BJ (cell line): Measurements from ENCODE around the gene GRM7. TPM values are rescaled to one million over a fixed set of nuclear protein-coding genes. Genes with fewer than 3 reads are reported as not detected.

ENCODE experiments used
- CTCF ChIA-PET: fragments of 350-600 bp; formaldehyde crosslinking; extraction: SDS; loops from one replicate; lab custom pipeline; 2021; ENCODE audit warnings: antibody characterized with exemption, inconsistent platforms; lab: Yijun Ruan, JAX
- POLR2A ChIA-PET: fragments of 300-600 bp; sonication (Branson Sonifier 250); formaldehyde crosslinking; extraction: SDS; loops from one replicate; lab custom pipeline; 2021; ENCODE audit warnings: antibody characterized with exemption; lab: Charles Lee
- DNase-seq: peaks from one replicate; pipeline ENCODE4 v3.0.0-alpha.2; 2011; ENCODE audit warnings: low read depth
- H3K27me3 ChIP-seq: 2 replicates; pipeline ENCODE4 v1.6.0; 2011; ENCODE audit warnings: low read length; ENCODE audit not compliant: control insufficient read depth, insufficient read depth
- H3K36me3 ChIP-seq: 2 replicates; pipeline ENCODE4 v1.5.1; 2011; ENCODE audit warnings: low read length; ENCODE audit not compliant: control insufficient read depth, insufficient read depth
- H3K4me3 ChIP-seq: 2 replicates; pipeline ENCODE4 v1.5.1; 2011; ENCODE audit warnings: low read depth, mild to moderate bottlenecking, control low read depth, low read length
- polyA plus RNA-seq: library from polyadenylated mRNA; depleted of rRNA; stranded (reverse); fragments of >200 nt; gene quantifications from 2 replicates; pipeline ENCODE4 v1.2.3, GENCODE V29; 2011
- TF ChIP-seq, protein P1 (sequence below): IDR thresholded peaks from 2 replicates; pipeline ENCODE4 v1.5.1; 2011; ENCODE audit warnings: low read depth, mild to moderate bottlenecking, control low read depth, inconsistent platforms, low read length, moderate library complexity; ENCODE audit not compliant: insufficient read depth

The GRM7 gene
- polyA plus RNA-seq, 1 experiment: not detected

DNA sequence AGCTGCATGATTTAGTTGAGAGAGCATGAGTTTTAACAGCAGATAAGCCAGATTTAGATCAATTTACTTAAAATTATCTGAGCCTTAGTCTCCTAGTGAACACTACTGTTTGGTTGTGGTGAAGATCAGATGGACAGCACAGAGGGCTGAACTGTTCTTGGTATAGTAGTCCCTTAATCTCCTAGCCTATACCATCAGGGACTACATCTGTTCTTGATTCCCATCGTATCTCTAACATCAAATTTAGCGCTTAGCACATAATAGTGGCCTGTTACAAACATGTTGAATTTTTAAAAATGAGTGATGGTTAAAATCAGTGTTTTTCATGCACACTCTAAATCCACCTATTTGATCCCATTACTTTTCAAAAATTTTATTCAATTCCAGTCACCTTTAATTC lies 507.7 kb downstream of the GRM7 start:
- POLR2A ChIA-PET: no interaction called here
- H3K27me3 ChIP-seq: no peaks in the 10 kb centered on the region
- CTCF ChIA-PET: no interaction called here
- TF ChIP-seq, protein P1, sequence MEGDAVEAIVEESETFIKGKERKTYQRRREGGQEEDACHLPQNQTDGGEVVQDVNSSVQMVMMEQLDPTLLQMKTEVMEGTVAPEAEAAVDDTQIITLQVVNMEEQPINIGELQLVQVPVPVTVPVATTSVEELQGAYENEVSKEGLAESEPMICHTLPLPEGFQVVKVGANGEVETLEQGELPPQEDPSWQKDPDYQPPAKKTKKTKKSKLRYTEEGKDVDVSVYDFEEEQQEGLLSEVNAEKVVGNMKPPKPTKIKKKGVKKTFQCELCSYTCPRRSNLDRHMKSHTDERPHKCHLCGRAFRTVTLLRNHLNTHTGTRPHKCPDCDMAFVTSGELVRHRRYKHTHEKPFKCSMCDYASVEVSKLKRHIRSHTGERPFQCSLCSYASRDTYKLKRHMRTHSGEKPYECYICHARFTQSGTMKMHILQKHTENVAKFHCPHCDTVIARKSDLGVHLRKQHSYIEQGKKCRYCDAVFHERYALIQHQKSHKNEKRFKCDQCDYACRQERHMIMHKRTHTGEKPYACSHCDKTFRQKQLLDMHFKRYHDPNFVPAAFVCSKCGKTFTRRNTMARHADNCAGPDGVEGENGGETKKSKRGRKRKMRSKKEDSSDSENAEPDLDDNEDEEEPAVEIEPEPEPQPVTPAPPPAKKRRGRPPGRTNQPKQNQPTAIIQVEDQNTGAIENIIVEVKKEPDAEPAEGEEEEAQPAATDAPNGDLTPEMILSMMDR: no peak
- no peak overlapping the region for H3K4me3 ChIP-seq
- no peaks in the 10 kb centered on the region for H3K36me3 ChIP-seq
- no peak for DNase-seq

- DNase-seq: no peak
- H3K27me3 ChIP-seq: no peaks in the 10 kb centered on the region
- ChIA-PET POLR2A (no interaction called here), CTCF (no interaction called here)
- H3K4me3 ChIP-seq: no peak overlapping the region
- TF ChIP-seq, protein P1: no peak
- no peaks in the 10 kb centered on the region for H3K36me3 ChIP-seq
These were observed 511.0 kb downstream of the GRM7 start for GRCh38 chr3:7371693-7372572.

GRCh38 chr3:7377103-7377502 lies 516.2 kb downstream of the GRM7 start:
- ChIA-PET CTCF (no interaction called here), POLR2A (no interaction called here)
- DNase-seq: no peak
- TF ChIP-seq, protein P1: no peak
- Histone ChIP-seq H3K4me3 (no peak overlapping the region), H3K36me3 (no peaks in the 10 kb centered on the region), H3K27me3 (no peaks in the 10 kb centered on the region)

DNA sequence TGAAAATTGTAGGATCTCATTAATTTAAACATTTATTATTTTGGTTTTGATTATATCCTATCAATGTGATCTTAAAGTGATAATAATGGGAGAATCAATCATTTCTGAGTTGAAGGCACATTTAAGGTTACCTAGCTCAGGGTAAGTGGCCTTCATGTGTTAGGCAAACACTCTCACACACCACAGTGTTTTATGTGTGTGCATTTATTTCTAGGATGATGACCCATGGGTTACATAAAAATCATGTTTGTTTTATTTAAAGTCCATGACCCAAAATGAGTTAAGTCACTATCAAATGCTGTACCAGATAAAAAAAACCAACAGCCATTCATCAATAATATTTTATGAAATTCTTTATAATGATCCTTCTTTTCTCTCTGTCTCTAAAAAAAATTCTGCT lies 520.8 kb downstream of the GRM7 start:
- DNase-seq: no peak
- Histone ChIP-seq H3K27me3 (no peaks in the 10 kb centered on the region), H3K36me3 (no peaks in the 10 kb centered on the region), H3K4me3 (no peak overlapping the region)
- ChIA-PET CTCF (no interaction called here), POLR2A (no interaction called here)
- TF ChIP-seq, protein P1: no peak

DNA sequence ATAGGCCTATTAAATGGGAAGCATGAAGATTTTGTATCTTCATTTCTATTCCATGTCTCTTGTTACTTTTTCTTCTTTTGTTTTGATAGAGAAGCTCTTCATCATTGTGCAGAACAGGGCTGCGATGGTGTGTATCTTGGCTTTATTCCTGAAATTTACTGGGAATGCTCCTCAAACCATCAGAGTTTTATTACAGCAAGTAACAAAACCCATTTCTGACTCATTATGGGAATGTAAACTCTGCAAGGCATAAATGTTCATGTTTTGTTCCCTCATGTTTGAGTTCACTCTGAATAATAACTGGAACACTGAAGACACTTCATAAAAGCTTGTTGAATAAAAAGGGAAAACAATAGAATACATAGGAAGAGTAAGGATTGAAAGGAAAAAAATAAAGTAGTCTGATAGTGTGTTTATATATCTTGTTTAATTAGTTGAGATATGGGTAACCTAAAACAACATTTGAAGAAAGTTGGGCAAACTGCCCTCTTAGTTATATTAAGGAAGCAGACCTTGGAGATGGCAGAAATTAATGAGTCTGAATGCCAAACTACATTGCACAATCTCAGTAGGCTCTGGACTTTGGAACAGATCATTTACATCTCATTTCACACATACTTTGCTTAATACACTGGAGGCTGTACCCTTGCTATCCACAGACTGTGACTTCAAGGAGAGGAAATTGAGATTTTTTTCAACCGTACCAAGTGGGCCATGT lies 521.5 kb downstream of the GRM7 start:
- no peak for DNase-seq
- Histone ChIP-seq H3K4me3 (no peak overlapping the region), H3K27me3 (no peaks in the 10 kb centered on the region), H3K36me3 (no peaks in the 10 kb centered on the region)
- ChIA-PET CTCF (no interaction called here), POLR2A (no interaction called here)
- TF ChIP-seq, protein P1: no peak
